K562 (cell line): ENCODE results near the gene CWC22. TPM values are rescaled to one million over a fixed set of nuclear protein-coding genes. Genes with fewer than 3 reads are reported as not detected.
A peak's percentile ranks its signal among the peaks of the same experiment; 100 is the strongest.

ENCODE experiments used
- ATAC-seq: fragments of 200-7000 bp; cut with Tn5 transposase; 3 replicates; pipeline ENCODE4 v1.9.1; 2020; ENCODE audit warnings: moderate library complexity
- BruUV-seq: library from RNA; stranded (reverse); fragments of 400-500 nt; replicated peaks from 2 replicates; lab custom pipeline; 2021; lab: Mats Ljungman, UMichigan
- CTCF ChIA-PET: fragments of 300-600 bp; formaldehyde crosslinking; extraction: SDS; loops from one replicate; lab custom pipeline; 2021; ENCODE audit warnings: low intra/inter-chr PET ratio; lab: Yijun Ruan, JAX
- POLR2A ChIA-PET: fragments of 300-600, 350-650 bp; sonication (Branson Sonifier 250); formaldehyde crosslinking; extraction: SDS; loops from one replicate; lab custom pipeline; 2021; ENCODE audit warnings: antibody characterized with exemption, inconsistent platforms; lab: Yijun Ruan, JAX
- DNase-seq, 4 experiments: peaks; one replicate each; pipeline versions ENCODE4 v3.0.0 to v3.0.0-alpha.2; 2011 to 2018; ENCODE audit warnings: low spot score in 3 of 4, mixed read lengths in 3 of 4; ENCODE audit errors: extremely low read depth in 1 of 4
- FAIRE-seq: peaks from 2 replicates; lab custom pipeline; 2011; peaks lifted over from hg19 to GRCh38; lab: Jason Lieb, UNC
- H2AFZ ChIP-seq: 2 replicates; pipeline ENCODE4 v1.6.0; 2011; ENCODE audit warnings: low read depth, low read length, control low read depth, inconsistent platforms
- H3K27ac ChIP-seq: fragments of 200-600 bp; 3 replicates; pipeline ENCODE4 v1.8.0; 2011; ENCODE audit warnings: low read depth, mild to moderate bottlenecking, control low read depth, inconsistent platforms, low read length, moderate library complexity, mixed read lengths; ENCODE audit errors: extremely low read depth
- H3K27me3 ChIP-seq, 2 experiments: fragments of 300-600 bp in 1 of 2; 2 replicates in 1 of 2; 3 replicates in 1 of 2; pipeline versions ENCODE4 v1.6.0 to v1.8.0; 2011; ENCODE audit warnings: inconsistent platforms in 2 of 2, low read length in 2 of 2, mild to moderate bottlenecking in 1 of 2, mixed read lengths in 1 of 2, moderate library complexity in 1 of 2; ENCODE audit not compliant: control insufficient read depth in 2 of 2, insufficient read depth in 2 of 2
- H3K36me3 ChIP-seq: fragments of 300-600 bp; 3 replicates; pipeline ENCODE4 v1.8.0; 2011; ENCODE audit warnings: mild to moderate bottlenecking, low read length, inconsistent platforms; ENCODE audit not compliant: control insufficient read depth, insufficient read depth
- H3K4me1 ChIP-seq, 2 experiments: fragments of 200-600 bp in 1 of 2; replicated peaks in 1 of 2; 2 replicates in 1 of 2; 3 replicates in 1 of 2; pipeline versions ENCODE4 v1.5.1 to v1.8.0; 2011; ENCODE audit warnings: inconsistent platforms in 2 of 2, low read length in 2 of 2, mild to moderate bottlenecking in 1 of 2, mixed read lengths in 1 of 2, moderate library complexity in 1 of 2; ENCODE audit not compliant: control insufficient read depth in 2 of 2, insufficient read depth in 2 of 2
- H3K4me2 ChIP-seq: 2 replicates; pipeline ENCODE4 v1.6.1; 2011; ENCODE audit warnings: low read length, control low read depth, inconsistent platforms, mixed read lengths; ENCODE audit not compliant: insufficient read depth
- H3K4me3 ChIP-seq: fragments of 200-600 bp; sonication (generic), shearing (Covaris generic); 2 replicates; pipeline ENCODE4 v1.5.1; 2016; ENCODE audit warnings: control low read depth, inconsistent platforms
- H3K79me2 ChIP-seq: fragments of 200-600 bp; 3 replicates; pipeline ENCODE4 v1.8.0; 2011; ENCODE audit warnings: low read length, inconsistent platforms; ENCODE audit not compliant: control insufficient read depth, insufficient read depth
- H3K9ac ChIP-seq, 2 experiments: 2 replicates each; pipeline versions ENCODE4 v1.6.0 to v1.6.1; 2011; ENCODE audit warnings: low read depth in 2 of 2, low read length in 2 of 2, control low read depth in 1 of 2, inconsistent platforms in 1 of 2, mild to moderate bottlenecking in 1 of 2, mixed read lengths in 1 of 2; ENCODE audit not compliant: insufficient read depth in 1 of 2
- H3K9me1 ChIP-seq: one replicate; pipeline ENCODE4 v1.6.0; 2011; ENCODE audit warnings: inconsistent platforms, mild to moderate bottlenecking, low read length, moderate library complexity; ENCODE audit not compliant: control insufficient read depth, insufficient read depth
- H3K9me3 ChIP-seq: replicated peaks from 2 replicates; pipeline ENCODE4 v1.5.1; 2011; ENCODE audit warnings: low read depth, low read length, inconsistent platforms; ENCODE audit not compliant: control insufficient read depth, insufficient read depth
- H4K20me1 ChIP-seq: replicated peaks from 2 replicates; pipeline ENCODE4 v1.6.1; 2011; ENCODE audit warnings: low read length, inconsistent platforms, mixed read lengths; ENCODE audit not compliant: control insufficient read depth, insufficient read depth
- CHD4 ChIP-seq: fragments of 200-600 bp; sonication (generic); IDR thresholded peaks from 3 replicates; pipeline ENCODE4 v1.6.1; 2012; ENCODE audit warnings: low read depth, mild to moderate bottlenecking, mixed read lengths, low read length, inconsistent platforms; ENCODE audit not compliant: insufficient read depth, insufficient replicate concordance, poor library complexity, severe bottlenecking
- DPF2 ChIP-seq: fragments of 450-650 bp; IDR thresholded peaks from 2 replicates; pipeline ENCODE4 v1.6.1; 2016
- FOSL1 ChIP-seq: fragments of 200-800 bp; sonication (Bioruptor generic); conservative IDR thresholded peaks from 2 replicates; pipeline ENCODE4 v1.6.1; 2016; ENCODE audit warnings: missing genetic modification characterization, missing compliant biosample characterization
- GABPB1 ChIP-seq: sonication (generic); formaldehyde crosslinking; IDR thresholded peaks from 2 replicates; pipeline ENCODE4 v1.8.0; 2022; ENCODE audit warnings: mild to moderate bottlenecking, missing genetic modification reagents
- HNRNPH1 ChIP-seq: fragments of 200-400 bp; formaldehyde crosslinking; optimal IDR thresholded peaks from 2 replicates; pipeline ENCODE3; 2017; ENCODE audit warnings: low read depth, mild to moderate bottlenecking, low read length, moderate library complexity
- JUND ChIP-seq, 2 experiments: IDR thresholded peaks; 2 replicates in 1 of 2; 3 replicates in 1 of 2; pipeline ENCODE4 v1.6.1; 2011; ENCODE audit warnings: borderline replicate concordance in 2 of 2, low read depth in 2 of 2, low read length in 2 of 2, improper control_type of control experiment in 1 of 2, missing biosample characterization in 1 of 2, missing genetic modification characterization in 1 of 2, missing genetic modification reagents in 1 of 2
- MLLT1 ChIP-seq, 2 experiments: fragments of 450-650 bp; IDR thresholded peaks; 2 replicates each; pipeline ENCODE4 v1.6.1; 2016
- NCOA4 ChIP-seq: fragments of 450-650 bp; IDR thresholded peaks from 2 replicates; pipeline ENCODE4 v1.6.1; 2018; ENCODE audit warnings: mild to moderate bottlenecking; ENCODE audit not compliant: partially characterized antibody
- NUFIP1 ChIP-seq: fragments of 450-650 bp; IDR thresholded peaks from 2 replicates; pipeline ENCODE4 v1.6.1; 2018; ENCODE audit not compliant: partially characterized antibody
- PTBP1 ChIP-seq: fragments of 200-400 bp; formaldehyde crosslinking; IDR thresholded peaks from 2 replicates; pipeline ENCODE4 v1.6.1; 2017; ENCODE audit warnings: low read depth, low read length
- RB1 ChIP-seq: fragments of 450-650 bp; IDR thresholded peaks from 2 replicates; pipeline ENCODE4 v1.6.1; 2017; ENCODE audit warnings: low read depth, mild to moderate bottlenecking
- ZBTB7A ChIP-seq: IDR thresholded peaks from 2 replicates; pipeline ENCODE4 v1.6.1; 2011; ENCODE audit warnings: low read depth, mild to moderate bottlenecking, low read length, moderate library complexity, borderline replicate concordance; ENCODE audit not compliant: control insufficient read depth
- ZNF408 ChIP-seq: fragments of 250-450 bp; sonication (Bioruptor Pico); IDR thresholded peaks from 2 replicates; pipeline ENCODE4 v1.4.0; 2020; ENCODE audit warnings: low read depth, mild to moderate bottlenecking, moderate library complexity
- ZNF76 ChIP-seq: fragments of 250-450 bp; sonication (Bioruptor Pico); IDR thresholded peaks from 2 replicates; pipeline ENCODE4 v1.4.0; 2020; ENCODE audit warnings: mild to moderate bottlenecking, moderate library complexity, borderline replicate concordance
- WGBS: fragments of 100-300 bp; shearing (Covaris generic); methylation state at CpG from one replicate; pipeline ENCODE4 v1.1.6; 2016; ENCODE audit warnings: low coverage, mixed read lengths; ENCODE audit not compliant: insufficient coverage; ENCODE audit errors: missing lambda C conversion rate; 5-methylcytosine and 5-hydroxymethylcytosine counted together
- in situ Hi-C: fragments of 300-500 bp; cut with MboI; formaldehyde crosslinking; loops from 4 replicates; pipeline ENCODE4 v1.15.0; 2018; ENCODE audit warnings: inconsistent platforms, mixed read lengths
- intact Hi-C: fragments of 100-400 bp; cut with micrococcal nuclease; formaldehyde crosslinking; loops from 2 replicates; pipeline ENCODE4 v1.14.2; 2022
- polyA plus RNA-seq, 8 experiments: library from polyadenylated mRNA; depleted of rRNA in 4 of 8; stranded (reverse) in 5 of 8; unstranded in 3 of 8; fragments of >200 nt; fragmentation: Nextera tagmentation in 2 of 8; fragmentation: Illumina TruSeq in 1 of 8; extraction: Ambion mirVana in 2 of 8; extraction: Trizol in 1 of 8; gene quantifications; 2 replicates each; pipeline versions ENCODE4 v1.2.1 to v1.2.3, GENCODE V29; 2011 to 2014; ENCODE audit warnings: inconsistent platforms in 1 of 8, missing spikeins in 1 of 8
- total RNA-seq, 7 experiments: library from RNA; depleted of rRNA in 6 of 7; stranded (reverse); fragments of >200 nt in 6 of 7; fragmentation: Illumina TruSeq in 2 of 7; extraction: Trizol in 2 of 7; gene quantifications; 2 replicates each; pipeline versions ENCODE4 v1.2.1 to v1.2.3, GENCODE V29; 2011 to 2021; ENCODE audit warnings: low replicate concordance in 1 of 7
- TF ChIP-seq, protein P1 (sequence below): sonication (generic); IDR thresholded peaks from 2 replicates; pipeline ENCODE4 v1.6.1; 2016
- TF ChIP-seq, protein P2 (sequence below), 2 experiments: fragments of 450-650 bp in 1 of 2; sonication (generic) in 1 of 2; formaldehyde crosslinking in 1 of 2; IDR thresholded peaks in 1 of 2; conservative IDR thresholded peaks in 1 of 2; 2 replicates each; pipeline versions ENCODE4 v1.6.1 to v1.8.1; 2016 to 2023; ENCODE audit warnings: mild to moderate bottlenecking in 2 of 2, moderate library complexity in 2 of 2, inconsistent platforms in 1 of 2, missing genetic modification reagents in 1 of 2

The CWC22 gene
- total and polyA plus RNA-seq, 9 of the 15 experiments (the other 6 are each of a cell fraction or from before 2014, with no cell fraction given), result 14.5 to 54.2 (median 36.7) TPM

DNA sequence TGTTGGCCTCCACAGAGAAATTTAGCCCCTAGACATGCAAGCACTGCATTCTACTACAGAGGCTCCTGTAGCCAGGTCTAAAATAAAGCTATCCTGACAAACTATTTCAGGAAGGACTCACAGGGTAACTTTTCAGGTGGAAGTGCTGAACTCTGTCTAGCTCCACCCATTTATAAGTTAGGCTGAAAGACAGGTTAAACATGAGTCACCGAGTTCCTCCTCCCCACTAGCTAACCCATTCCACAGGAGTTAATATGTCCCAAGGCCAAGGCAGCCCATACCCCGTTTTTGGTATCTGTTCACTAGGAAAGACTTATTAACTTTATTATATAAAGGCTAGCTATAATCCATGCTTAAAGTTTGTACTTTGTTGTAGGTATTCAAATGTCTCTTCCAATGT lies 3.5 kb downstream of the CWC22 start:
- in situ Hi-C loops, result no loop called here
- Histone ChIP-seq H3K9ac (no peak overlapping the region), H3K9me3 (no peaks in the 10 kb centered on the region; the same call in 1 of the 2 replicates), H3K36me3 (peaks cover 23% of the 10 kb centered on the region), H3K9me1 (no peaks in the 10 kb centered on the region), H3K27ac (no peak overlapping the region), H3K4me3 (no peak overlapping the region), H3K4me2 (no peak overlapping the region), H3K4me1 (peaks cover 0 to 25% of the 10 kb centered on the region in 2 experiments; a peak in 4 of 5 replicates), H2AFZ (no peak overlapping the region), H4K20me1 (no peaks in the 10 kb centered on the region), H3K79me2 (peaks cover 84% of the 10 kb centered on the region), H3K27me3 (no peaks in the 10 kb centered on the region)
- TF ChIP-seq GABPB1 (CRISPR knock-in tag), result no peak
- TF ChIP-seq, protein P1, sequence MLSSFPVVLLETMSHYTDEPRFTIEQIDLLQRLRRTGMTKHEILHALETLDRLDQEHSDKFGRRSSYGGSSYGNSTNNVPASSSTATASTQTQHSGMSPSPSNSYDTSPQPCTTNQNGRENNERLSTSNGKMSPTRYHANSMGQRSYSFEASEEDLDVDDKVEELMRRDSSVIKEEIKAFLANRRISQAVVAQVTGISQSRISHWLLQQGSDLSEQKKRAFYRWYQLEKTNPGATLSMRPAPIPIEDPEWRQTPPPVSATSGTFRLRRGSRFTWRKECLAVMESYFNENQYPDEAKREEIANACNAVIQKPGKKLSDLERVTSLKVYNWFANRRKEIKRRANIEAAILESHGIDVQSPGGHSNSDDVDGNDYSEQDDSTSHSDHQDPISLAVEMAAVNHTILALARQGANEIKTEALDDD, result peak; percentile 94
- TF ChIP-seq FOSL1, result no peak
- TF ChIP-seq HNRNPH1, result no peak
- TF ChIP-seq NUFIP1, result no peak
- TF ChIP-seq JUND (IDR thresholded peaks at IDR 0.05; ENCODE audit: borderline replicate concordance, low read depth, low read length), result peak; percentile 53; the same call in 1 of the 2 replicates
- no peak for TF ChIP-seq JUND (tag; IDR thresholded peaks at IDR 0.05; ENCODE audit: borderline replicate concordance, low read depth, low read length)
- TF ChIP-seq ZNF408, result no peak
- TF ChIP-seq RB1, result no peak
- TF ChIP-seq ZNF76 (CRISPR knock-in tag), result no peak
- no peak for TF ChIP-seq MLLT1 (IDR thresholded peaks at IDR 0.05)
- no peak for TF ChIP-seq NCOA4
- no peak for TF ChIP-seq ZBTB7A
- TF ChIP-seq PTBP1, result no peak
- TF ChIP-seq, protein P2, sequence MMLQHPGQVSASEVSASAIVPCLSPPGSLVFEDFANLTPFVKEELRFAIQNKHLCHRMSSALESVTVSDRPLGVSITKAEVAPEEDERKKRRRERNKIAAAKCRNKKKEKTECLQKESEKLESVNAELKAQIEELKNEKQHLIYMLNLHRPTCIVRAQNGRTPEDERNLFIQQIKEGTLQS (IDR thresholded peaks at IDR 0.05), result peak; percentile 31; the same call in 1 of the 2 replicates
- TF ChIP-seq, protein P2 (CRISPR knock-in tag; conservative IDR thresholded peaks at IDR 0.05), result no peak
- no peak for TF ChIP-seq DPF2
- TF ChIP-seq CHD4, result no peak
- ChIA-PET POLR2A (interaction anchor here (0.7 kb wide), 1 partner anchor 611 kb away, joined by 3 read pairs; no protein-coding TSS in a partner anchor), CTCF (no interaction called here)
- peak; percentile 29 for FAIRE-seq
- TSS peak; percentile 11 for BruUV-seq
- intact Hi-C loops, result loop anchor here (10.0 kb wide), 2 partner anchors 1529 to 1891 kb away; partner anchors contain the start of genes FKBP7 and ITPRID2
- WGBS, result 16% methylated on average over 2 of the region's 2 CpGs
- peak in 3 of 4 experiments; percentile 17 to 37 (median 29) for DNase-seq
- peak; percentile 29 for ATAC-seq
